MM.1S (cell line): ENCODE measurements around the gene ABO.

Experiments
- DNase-seq: peaks from one replicate; pipeline ENCODE4 v3.0.0-alpha.2; 2015
- H2AFZ ChIP-seq: fragments of 300-600 bp; sonication (generic); 2 replicates; pipeline ENCODE4 v1.6.0; 2016; ENCODE audit warnings: antibody characterized with exemption, low read length
- H3F3A ChIP-seq: fragments of 300-600 bp; sonication (generic); 2 replicates; pipeline ENCODE4 v1.6.1; 2016; ENCODE audit warnings: mild to moderate bottlenecking, antibody characterized with exemption, low read length, moderate library complexity, mixed read lengths; ENCODE audit not compliant: insufficient read depth
- H3K27ac ChIP-seq: fragments of 300-600 bp; sonication (generic); 2 replicates; pipeline ENCODE4 v1.5.1; 2016; ENCODE audit warnings: mild to moderate bottlenecking, low read length
- H3K27me3 ChIP-seq: fragments of 300-600 bp; sonication (generic); replicated peaks from 2 replicates; pipeline ENCODE4 v1.6.0; 2016; ENCODE audit warnings: low read length; ENCODE audit not compliant: insufficient read depth
- H3K36me3 ChIP-seq: fragments of 300-600 bp; sonication (generic); replicated peaks from 2 replicates; pipeline ENCODE4 v1.6.1; 2016; ENCODE audit warnings: mild to moderate bottlenecking, low read length, mixed read lengths; ENCODE audit not compliant: insufficient read depth
- H3K4me1 ChIP-seq: fragments of 300-600 bp; sonication (generic); 2 replicates; pipeline ENCODE4 v1.6.1; 2016; ENCODE audit warnings: low read length, mixed read lengths
- H3K4me2 ChIP-seq: fragments of 300-600 bp; sonication (generic); 2 replicates; pipeline ENCODE4 v1.6.0; 2016; ENCODE audit warnings: low read depth, low read length
- H3K4me3 ChIP-seq: fragments of 300-600 bp; sonication (generic); 2 replicates; pipeline ENCODE4 v1.5.1; 2016; ENCODE audit warnings: low read length, mixed read lengths
- H3K79me2 ChIP-seq: fragments of 300-600 bp; sonication (generic); 2 replicates; pipeline ENCODE4 v1.6.1; 2016; ENCODE audit warnings: mixed run types, low read length, mixed read lengths
- H3K9ac ChIP-seq: fragments of 300-600 bp; sonication (generic); 2 replicates; pipeline ENCODE4 v1.6.1; 2016; ENCODE audit warnings: low read length, mixed read lengths
- H3K9me2 ChIP-seq: fragments of 300-600 bp; sonication (generic); replicated peaks from 2 replicates; pipeline ENCODE4 v1.6.1; 2016; ENCODE audit warnings: mild to moderate bottlenecking, low read length, mixed read lengths; ENCODE audit not compliant: insufficient read depth
- H3K9me3 ChIP-seq: fragments of 300-600 bp; sonication (generic); replicated peaks from 2 replicates; pipeline ENCODE4 v1.6.1; 2016; ENCODE audit warnings: mild to moderate bottlenecking, low read length, mixed read lengths; ENCODE audit not compliant: insufficient read depth
- H4K20me1 ChIP-seq: fragments of 300-600 bp; sonication (generic); 2 replicates; pipeline ENCODE4 v1.6.1; 2016; ENCODE audit warnings: mild to moderate bottlenecking, low read length, moderate library complexity, mixed read lengths; ENCODE audit not compliant: insufficient read depth
- EZH2 ChIP-seq: fragments of 300-600 bp; sonication (generic); optimal IDR thresholded peaks from 2 replicates; pipeline ENCODE3; 2017; ENCODE audit warnings: low read depth, mild to moderate bottlenecking, antibody characterized with exemption, low read length, mixed read lengths
- EZH2phosphoT487 ChIP-seq: fragments of 300-600 bp; sonication (generic); IDR thresholded peaks from 2 replicates; pipeline ENCODE4 v1.6.1; 2018; ENCODE audit warnings: antibody characterized with exemption, low read length
- TF ChIP-seq, protein P1 (sequence below): fragments of 300-600 bp; sonication (generic); IDR thresholded peaks from 2 replicates; pipeline ENCODE4 v1.5.1; 2016; ENCODE audit warnings: antibody characterized with exemption, low read length, mixed read lengths

Gene ABO

DNA sequence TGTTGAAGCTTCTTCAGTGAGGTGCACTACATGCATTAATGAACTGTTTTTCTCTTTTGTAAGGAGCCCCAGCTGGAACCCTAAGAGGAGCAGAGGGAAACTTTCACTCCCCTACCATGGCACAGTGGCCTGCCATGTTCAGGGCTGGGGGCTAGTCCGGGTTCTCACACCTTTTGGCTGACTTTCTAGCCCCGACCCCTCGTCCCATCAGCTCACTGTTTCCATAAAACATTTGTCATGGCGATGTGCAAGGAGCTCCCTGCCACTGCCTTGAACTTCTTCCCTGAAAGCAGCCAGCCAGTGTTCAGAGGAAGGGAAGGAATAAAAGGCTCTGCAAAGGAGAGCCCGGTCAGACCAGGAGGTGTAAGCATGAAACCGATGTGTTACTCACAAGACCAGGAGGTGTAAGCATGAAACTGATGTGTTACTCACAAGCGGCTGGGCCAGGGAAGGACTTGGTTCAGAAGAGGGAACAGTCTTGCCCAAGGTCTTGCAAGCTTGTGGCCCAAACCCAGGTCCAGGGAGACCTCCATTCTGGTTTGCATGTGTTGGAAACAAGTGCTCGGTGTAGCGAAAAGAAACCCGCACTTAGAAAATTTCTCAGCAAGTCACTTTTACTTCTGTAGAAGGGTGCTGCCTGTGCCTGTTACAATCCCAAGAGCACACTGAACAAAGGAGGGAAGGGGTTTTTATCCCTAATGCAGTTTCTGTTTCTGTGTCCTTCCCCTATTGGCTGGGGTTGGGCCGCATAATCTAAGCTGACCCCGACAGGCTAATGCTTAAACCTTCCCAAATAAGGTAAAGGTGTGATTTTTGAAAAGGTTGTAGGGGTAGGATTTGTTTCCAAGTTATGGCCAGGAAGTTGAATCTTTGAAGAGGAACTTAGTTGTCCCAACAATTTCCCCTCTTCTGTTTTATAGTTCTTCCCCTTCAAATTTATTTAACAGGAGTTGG, 3.4 kb upstream of the ABO start:
- peaks cover 92% of the 10 kb centered on the region for H3K27me3 ChIP-seq
- no peaks in the 10 kb centered on the region for H3F3A ChIP-seq
- H3K4me2 ChIP-seq, result no peak overlapping the region
- no peaks in the 10 kb centered on the region for H3K4me1 ChIP-seq
- no peak overlapping the region for H3K9ac ChIP-seq
- no peak overlapping the region for H3K27ac ChIP-seq
- no peaks in the 10 kb centered on the region for H3K36me3 ChIP-seq
- H3K4me3 ChIP-seq, result no peak overlapping the region
- TF ChIP-seq, protein P1, sequence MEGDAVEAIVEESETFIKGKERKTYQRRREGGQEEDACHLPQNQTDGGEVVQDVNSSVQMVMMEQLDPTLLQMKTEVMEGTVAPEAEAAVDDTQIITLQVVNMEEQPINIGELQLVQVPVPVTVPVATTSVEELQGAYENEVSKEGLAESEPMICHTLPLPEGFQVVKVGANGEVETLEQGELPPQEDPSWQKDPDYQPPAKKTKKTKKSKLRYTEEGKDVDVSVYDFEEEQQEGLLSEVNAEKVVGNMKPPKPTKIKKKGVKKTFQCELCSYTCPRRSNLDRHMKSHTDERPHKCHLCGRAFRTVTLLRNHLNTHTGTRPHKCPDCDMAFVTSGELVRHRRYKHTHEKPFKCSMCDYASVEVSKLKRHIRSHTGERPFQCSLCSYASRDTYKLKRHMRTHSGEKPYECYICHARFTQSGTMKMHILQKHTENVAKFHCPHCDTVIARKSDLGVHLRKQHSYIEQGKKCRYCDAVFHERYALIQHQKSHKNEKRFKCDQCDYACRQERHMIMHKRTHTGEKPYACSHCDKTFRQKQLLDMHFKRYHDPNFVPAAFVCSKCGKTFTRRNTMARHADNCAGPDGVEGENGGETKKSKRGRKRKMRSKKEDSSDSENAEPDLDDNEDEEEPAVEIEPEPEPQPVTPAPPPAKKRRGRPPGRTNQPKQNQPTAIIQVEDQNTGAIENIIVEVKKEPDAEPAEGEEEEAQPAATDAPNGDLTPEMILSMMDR, result no peak
- TF ChIP-seq EZH2phosphoT487 (no peak), EZH2 (no peak)
- DNase-seq, result no peak
- no peaks in the 10 kb centered on the region for H3K9me3 ChIP-seq
- no peaks in the 10 kb centered on the region for H3K79me2 ChIP-seq
- H4K20me1 ChIP-seq, result no peaks in the 10 kb centered on the region
- no peaks in the 10 kb centered on the region for H3K9me2 ChIP-seq
- H2AFZ ChIP-seq, result no peak overlapping the region

DNA sequence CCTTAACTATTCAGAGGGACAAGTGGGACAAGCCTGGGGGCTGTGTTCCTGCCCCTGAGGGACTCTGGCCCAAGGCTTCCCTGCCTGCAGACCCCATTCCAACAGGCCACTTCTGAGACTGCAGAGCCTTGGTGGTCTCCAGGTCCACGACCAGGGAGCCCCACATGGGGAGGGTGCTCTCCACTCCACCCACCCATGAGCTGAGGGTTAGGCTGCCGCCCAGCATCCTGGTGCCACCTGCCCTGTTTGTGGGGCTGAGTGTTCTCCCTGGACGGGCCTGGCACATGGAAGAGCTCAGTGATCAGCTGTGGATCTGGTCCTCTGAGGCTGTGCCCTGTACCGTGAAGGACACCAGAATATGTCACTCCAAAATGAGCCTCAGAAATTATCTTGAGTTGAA, 2.5 kb upstream of the ABO start:
- H3K79me2 ChIP-seq, result no peaks in the 10 kb centered on the region
- no peaks in the 10 kb centered on the region for H3K9me2 ChIP-seq
- H3K4me2 ChIP-seq, result no peak overlapping the region
- DNase-seq, result no peak
- H3F3A ChIP-seq, result no peaks in the 10 kb centered on the region
- H3K4me1 ChIP-seq, result no peaks in the 10 kb centered on the region
- no peaks in the 10 kb centered on the region for H3K36me3 ChIP-seq
- no peaks in the 10 kb centered on the region for H3K9me3 ChIP-seq
- no peak overlapping the region for H2AFZ ChIP-seq
- H3K9ac ChIP-seq, result no peak overlapping the region
- H3K27me3 ChIP-seq, result peaks cover 92% of the 10 kb centered on the region
- TF ChIP-seq, protein P1, result no peak
- TF ChIP-seq EZH2phosphoT487 (no peak), EZH2 (no peak)
- no peaks in the 10 kb centered on the region for H4K20me1 ChIP-seq
- H3K4me3 ChIP-seq, result no peak overlapping the region
- H3K27ac ChIP-seq, result no peak overlapping the region

DNA sequence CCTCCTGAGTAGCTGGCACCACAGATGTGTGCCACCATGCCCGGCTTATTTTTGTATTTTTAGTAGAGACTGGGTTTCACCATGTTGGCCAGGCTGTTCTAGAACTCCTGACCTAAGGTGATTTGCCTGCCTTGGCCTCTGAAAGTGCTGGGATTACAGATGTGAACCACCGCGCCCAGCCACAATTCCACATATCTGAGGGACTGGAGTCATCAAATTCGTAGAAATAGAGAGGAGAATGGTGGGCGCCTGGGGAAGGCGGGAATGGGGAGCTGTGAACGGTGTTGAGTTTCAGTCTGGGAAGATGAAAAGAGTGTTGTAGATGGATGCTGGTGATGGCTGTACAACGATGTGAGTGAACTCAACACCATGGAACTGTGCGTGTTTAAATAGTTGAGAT, 1.9 kb upstream of the ABO start:
- peaks cover 92% of the 10 kb centered on the region for H3K27me3 ChIP-seq
- TF ChIP-seq, protein P1, result no peak
- TF ChIP-seq EZH2, result no peak
- no peak for TF ChIP-seq EZH2phosphoT487

More for the DNA sequence above, 1.9 kb upstream of the ABO start:
- no peaks in the 10 kb centered on the region for H3K9me2 ChIP-seq
- no peaks in the 10 kb centered on the region for H3K36me3 ChIP-seq
- H3K9me3 ChIP-seq, result no peaks in the 10 kb centered on the region
- H2AFZ ChIP-seq, result no peak overlapping the region
- no peak overlapping the region for H3K4me3 ChIP-seq
- no peaks in the 10 kb centered on the region for H4K20me1 ChIP-seq
- no peak overlapping the region for H3K9ac ChIP-seq
- no peaks in the 10 kb centered on the region for H3K4me1 ChIP-seq
- H3K27ac ChIP-seq, result no peak overlapping the region
- no peak overlapping the region for H3K4me2 ChIP-seq
- H3F3A ChIP-seq, result no peaks in the 10 kb centered on the region
- no peaks in the 10 kb centered on the region for H3K79me2 ChIP-seq
- DNase-seq, result no peak
